IMR-90 (cell line): Measurements from ENCODE around the gene MPG. TPM values are rescaled to one million over a fixed set of nuclear protein-coding genes. Genes with fewer than 3 reads are reported as not detected.
A peak's percentile ranks its signal among the peaks of the same experiment; 100 is the strongest.

ENCODE experiments used
- ATAC-seq: fragments of 200-7000 bp; cut with Tn5 transposase; 2 replicates; pipeline ENCODE4 v1.9.1; 2020; ENCODE audit warnings: low read depth, mild to moderate bottlenecking, moderate library complexity
- BruUV-seq: library from RNA; stranded (reverse); fragments of 400-500 nt; replicated peaks from 2 replicates; lab custom pipeline; 2021; lab: Mats Ljungman, UMichigan
- CTCF ChIA-PET: fragments of 300-600 bp; formaldehyde crosslinking; extraction: SDS; loops from one replicate; lab custom pipeline; 2021; ENCODE audit warnings: antibody characterized with exemption; lab: Yijun Ruan, JAX
- POLR2A ChIA-PET: fragments of 300-600 bp; sonication (Branson Sonifier 250); formaldehyde crosslinking; loops from one replicate; lab custom pipeline; 2022; ENCODE audit warnings: antibody characterized with exemption; ENCODE audit not compliant: unreplicated experiment; lab: Charles Lee
- DNase-seq: peaks from one replicate; pipeline ENCODE4 v3.0.0; 2013
- H2AFZ ChIP-seq: replicated peaks from 2 replicates; pipeline ENCODE3; 2013; ENCODE audit warnings: low read length, mild to moderate bottlenecking; ENCODE audit not compliant: poor library complexity
- H2AK5ac ChIP-seq: 2 replicates; pipeline ENCODE4 v1.6.1; 2013; ENCODE audit warnings: low read depth, low read length, inconsistent platforms
- H2AK9ac ChIP-seq: replicated peaks from 2 replicates; pipeline ENCODE3; 2013; ENCODE audit warnings: mild to moderate bottlenecking, low read depth, low read length, moderate library complexity; ENCODE audit not compliant: poor library complexity
- H2BK120ac ChIP-seq: 2 replicates; pipeline ENCODE4 v1.6.1; 2013; ENCODE audit warnings: low read depth, low read length, inconsistent platforms
- H2BK15ac ChIP-seq: 3 replicates; pipeline ENCODE4 v1.6.1; 2013; ENCODE audit warnings: low read depth, low read length, inconsistent platforms
- H2BK20ac ChIP-seq: 2 replicates; pipeline ENCODE4 v1.6.1; 2013; ENCODE audit warnings: low read depth, mild to moderate bottlenecking, inconsistent platforms, low read length, moderate library complexity
- H2BK5ac ChIP-seq: 2 replicates; pipeline ENCODE4 v1.6.1; 2013; ENCODE audit warnings: mild to moderate bottlenecking, low read depth, low read length, inconsistent platforms; ENCODE audit not compliant: poor library complexity, severe bottlenecking
- H3K14ac ChIP-seq: replicated peaks from 2 replicates; pipeline ENCODE4 v1.6.1; 2013; ENCODE audit warnings: low read depth, low read length, inconsistent platforms
- H3K18ac ChIP-seq: 2 replicates; pipeline ENCODE4 v1.6.1; 2013; ENCODE audit warnings: low read depth, low read length, control low read depth
- H3K23ac ChIP-seq: 2 replicates; pipeline ENCODE4 v1.6.1; 2013; ENCODE audit warnings: low read depth, low read length, inconsistent platforms
- H3K27ac ChIP-seq: 2 replicates; pipeline ENCODE4 v1.5.1; 2013; ENCODE audit warnings: mild to moderate bottlenecking, control low read depth, low read length; ENCODE audit not compliant: insufficient read depth
- H3K27me3 ChIP-seq: 2 replicates; pipeline ENCODE4 v1.6.1; 2013; ENCODE audit warnings: low read length; ENCODE audit not compliant: control insufficient read depth, insufficient read depth
- H3K36me3 ChIP-seq: 2 replicates; pipeline ENCODE4 v1.6.1; 2013; ENCODE audit warnings: low read length, mixed read lengths; ENCODE audit not compliant: control insufficient read depth, insufficient read depth
- H3K4ac ChIP-seq: 2 replicates; pipeline ENCODE4 v1.6.1; 2013; ENCODE audit warnings: low read depth, low read length, inconsistent platforms
- H3K4me1 ChIP-seq: 2 replicates; pipeline ENCODE4 v1.6.1; 2013; ENCODE audit warnings: low read length, mixed read lengths; ENCODE audit not compliant: control insufficient read depth, insufficient read depth
- H3K4me2 ChIP-seq: 2 replicates; pipeline ENCODE4 v1.6.1; 2013; ENCODE audit warnings: low read depth, mild to moderate bottlenecking, control low read depth, low read length, moderate library complexity
- H3K4me3 ChIP-seq: 2 replicates; pipeline ENCODE4 v1.5.1; 2013; ENCODE audit warnings: low read depth, mild to moderate bottlenecking, control low read depth, low read length, moderate library complexity; ENCODE audit not compliant: insufficient read depth
- H3K56ac ChIP-seq: 2 replicates; pipeline ENCODE4 v1.6.1; 2013; ENCODE audit warnings: low read length, inconsistent platforms; ENCODE audit not compliant: insufficient read depth; ENCODE audit errors: extremely low read depth
- H3K79me1 ChIP-seq, 2 experiments: 2 replicates each; pipeline ENCODE4 v1.6.1; 2013; ENCODE audit warnings: low read length in 2 of 2, inconsistent platforms in 1 of 2, low read depth in 1 of 2
- H3K9ac ChIP-seq: 2 replicates; pipeline ENCODE4 v1.6.1; 2013; ENCODE audit warnings: low read depth, low read length, control low read depth
- H3K9me1 ChIP-seq: 2 replicates; pipeline ENCODE4 v1.6.1; 2013; ENCODE audit warnings: low read length, inconsistent platforms; ENCODE audit not compliant: insufficient read depth
- H3K9me3 ChIP-seq: 2 replicates; pipeline ENCODE4 v1.6.1; 2013; ENCODE audit warnings: low read length; ENCODE audit not compliant: control insufficient read depth, insufficient read depth
- H4K20me1 ChIP-seq: 2 replicates; pipeline ENCODE4 v1.6.1; 2013; ENCODE audit warnings: low read length, inconsistent platforms; ENCODE audit not compliant: insufficient read depth
- H4K5ac ChIP-seq: 2 replicates; pipeline ENCODE4 v1.6.1; 2013; ENCODE audit warnings: mild to moderate bottlenecking, low read depth, low read length, control low read depth
- H4K8ac ChIP-seq, 2 experiments: 2 replicates each; pipeline ENCODE4 v1.6.1; 2013; ENCODE audit warnings: low read depth in 2 of 2, low read length in 2 of 2, control low read depth in 1 of 2, inconsistent platforms in 1 of 2
- H4K91ac ChIP-seq: 2 replicates; pipeline ENCODE4 v1.6.1; 2013; ENCODE audit warnings: low read depth, low read length, inconsistent platforms; ENCODE audit not compliant: insufficient read depth
- BHLHE40 ChIP-seq: fragments of 150-350 bp; IDR thresholded peaks from 2 replicates; pipeline ENCODE4 v1.6.1; 2016; ENCODE audit warnings: mild to moderate bottlenecking, low read depth, low read length
- CEBPB ChIP-seq: IDR thresholded peaks from 2 replicates; pipeline ENCODE4 v1.6.1; 2012; ENCODE audit warnings: low read depth, low read length, improper control_type of control experiment
- CHD1 ChIP-seq: IDR thresholded peaks from 2 replicates; pipeline ENCODE4 v1.6.1; 2012; ENCODE audit warnings: low read depth, low read length, improper control_type of control experiment
- FOS ChIP-seq: fragments of 150-350 bp; IDR thresholded peaks from 2 replicates; pipeline ENCODE4 v1.6.1; 2016; ENCODE audit warnings: low read depth, low read length
- MAFK ChIP-seq: IDR thresholded peaks from 2 replicates; pipeline ENCODE4 v1.6.1; 2012; ENCODE audit warnings: low read depth, low read length, improper control_type of control experiment
- MAZ ChIP-seq: IDR thresholded peaks from 2 replicates; pipeline ENCODE4 v1.6.1; 2012; ENCODE audit warnings: low read depth, mild to moderate bottlenecking, low read length, improper control_type of control experiment, moderate library complexity, borderline replicate concordance
- MXI1 ChIP-seq: IDR thresholded peaks from 2 replicates; pipeline ENCODE4 v1.6.1; 2012; ENCODE audit warnings: low read depth, mild to moderate bottlenecking, low read length, moderate library complexity, borderline replicate concordance
- NFE2L2 ChIP-seq: fragments of 150-350 bp; IDR thresholded peaks from 2 replicates; pipeline ENCODE4 v1.6.1; 2016; ENCODE audit warnings: low read depth, mild to moderate bottlenecking, low read length
- POLR2A ChIP-seq: IDR thresholded peaks from 2 replicates; pipeline ENCODE4 v1.6.1; 2012; ENCODE audit warnings: mild to moderate bottlenecking, low read depth, low read length
- RAD21 ChIP-seq: IDR thresholded peaks from 2 replicates; pipeline ENCODE4 v1.6.1; 2012; ENCODE audit warnings: low read length, improper control_type of control experiment
- RCOR1 ChIP-seq: IDR thresholded peaks from 2 replicates; pipeline ENCODE4 v1.6.1; 2012; ENCODE audit warnings: mild to moderate bottlenecking, low read length, improper control_type of control experiment; ENCODE audit not compliant: insufficient replicate concordance
- RFX5 ChIP-seq: IDR thresholded peaks from 2 replicates; pipeline ENCODE4 v1.8.0; 2012; ENCODE audit warnings: low read depth, mild to moderate bottlenecking, low read length, moderate library complexity
- SMC3 ChIP-seq: fragments of 150-350 bp; IDR thresholded peaks from 2 replicates; pipeline ENCODE4 v1.6.1; 2016; ENCODE audit warnings: low read depth, mild to moderate bottlenecking, antibody characterized with exemption, low read length, moderate library complexity
- WGBS, 2 experiments: methylation state at CpG; one replicate each; pipeline versions ENCODE4 v1.1.5 to v1.1.7; 2013; ENCODE audit warnings: missing lambda C conversion rate in 2 of 2; ENCODE audit not compliant: insufficient read length in 1 of 2; ENCODE audit errors: extremely low coverage in 2 of 2; 5-methylcytosine and 5-hydroxymethylcytosine counted together
- dilution Hi-C: fragments of 300-500 bp; cut with HindIII; formaldehyde crosslinking; loops from one replicate; pipeline ENCODE4 v1.14.3; 2018; ENCODE audit warnings: low sequenced_read_pairs; ENCODE audit not compliant: unreplicated experiment
- in situ Hi-C: fragments of 300-500 bp; cut with MboI; formaldehyde crosslinking; loops from 3 replicates; pipeline ENCODE4 v1.14.3; 2019; ENCODE audit warnings: low sequenced_read_pairs, inconsistent platforms, mixed read lengths
- intact Hi-C: fragments of 100-400 bp; cut with micrococcal nuclease; formaldehyde crosslinking; loops from 2 replicates; pipeline ENCODE4 v1.10.0; 2022
- polyA plus RNA-seq, 3 experiments: library from polyadenylated mRNA; depleted of rRNA; stranded (reverse); fragments of >200 nt; gene quantifications; 2 replicates each; pipeline ENCODE4 v1.2.3, GENCODE V29; 2012; ENCODE audit warnings: low replicate concordance in 1 of 3
- total RNA-seq: library from RNA; depleted of rRNA; stranded (reverse); fragments of >200 nt; gene quantifications from 2 replicates; pipeline ENCODE4 v1.2.3, GENCODE V29; 2012
- TF ChIP-seq, protein P1 (sequence below): fragments of 150-350 bp; IDR thresholded peaks from 2 replicates; pipeline ENCODE4 v1.6.1; 2017; ENCODE audit warnings: mild to moderate bottlenecking, antibody characterized with exemption, low read length, low read depth
- TF ChIP-seq, protein P2 (sequence below): conservative IDR thresholded peaks from 2 replicates; pipeline ENCODE4 v1.5.1; 2012; ENCODE audit warnings: mild to moderate bottlenecking, low read depth, low read length, improper control_type of control experiment

The MPG gene
- total and polyA plus RNA-seq, 2 of the 4 experiments (the other 2 are of a cell fraction) = 66.7 to 135 TPM

DNA sequence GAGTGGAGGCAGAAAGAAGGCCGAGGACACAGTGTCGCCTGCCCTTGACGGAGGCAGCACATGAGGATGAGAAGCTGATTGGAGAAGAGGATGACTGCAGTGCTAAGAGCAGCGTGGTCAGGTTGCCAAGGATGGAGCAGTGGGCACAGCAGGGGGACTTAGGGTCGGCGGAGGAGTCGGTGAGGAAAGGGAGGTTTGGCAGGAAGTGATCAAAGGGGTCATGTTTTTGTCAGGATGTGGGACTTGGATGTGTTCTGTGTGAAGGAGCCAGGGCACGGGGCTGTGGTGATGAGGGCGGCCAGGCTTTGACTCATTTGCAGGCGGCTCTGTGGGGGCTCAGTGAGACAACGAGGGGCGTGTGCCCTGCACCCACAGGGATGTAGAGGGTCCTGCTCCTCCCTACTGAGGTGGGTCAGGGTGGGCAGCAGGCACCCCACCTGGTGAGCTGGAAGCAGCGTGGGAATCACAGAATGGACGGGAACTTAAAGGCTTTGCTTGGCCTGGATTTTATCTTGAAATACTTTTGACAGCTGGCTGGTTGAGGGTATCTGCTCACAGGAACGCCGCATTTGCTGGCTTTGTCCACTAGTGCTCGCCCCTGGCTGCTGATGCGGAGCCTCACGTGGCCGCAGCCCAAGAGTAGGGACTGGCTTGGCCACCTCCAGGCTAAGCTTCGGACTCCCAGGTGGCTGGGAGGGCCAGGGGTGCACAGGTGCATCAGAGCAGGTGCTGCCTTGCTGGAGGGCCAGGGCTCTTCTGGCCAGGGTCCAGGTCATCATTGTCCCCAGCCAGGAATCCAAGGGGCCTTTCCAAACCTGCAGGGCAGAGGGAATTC lies 6.0 kb downstream of the MPG start:
- dilution Hi-C loops (no loop called here), in situ Hi-C loops (no loop called here), intact Hi-C loops (loop anchor here (1.0 kb wide), 2 partner anchors 13 to 19 kb away; no protein-coding TSS in a partner anchor)
- peaks cover 16 to 72% of the 10 kb centered on the region in 2 experiments for H3K79me1 ChIP-seq
- ChIA-PET POLR2A (no interaction called here), CTCF (interaction anchor here (2.3 kb wide), 1 partner anchor 19 kb away, joined by 14 read pairs; no protein-coding TSS in a partner anchor)
- H3K14ac ChIP-seq = peak overlapping the region; percentile 50
- H3K23ac ChIP-seq = 0 out of 2 replicates have a peak overlapping the region, but pooled peaks have one; percentile 10
- peak overlapping the region in 1 of 2 experiments; percentile 38; a peak in 1 of 4 replicates for H4K8ac ChIP-seq
- peak overlapping the region; percentile 75 for H2BK120ac ChIP-seq
- H3K27ac ChIP-seq = peak overlapping the region; percentile 74
- H2AK5ac ChIP-seq = peak overlapping the region; percentile 93
- 70% methylated on average over 10 of the region's 21 CpGs; no CpG with 5 or more reads in 1 of the 2 experiments for WGBS, 2 experiments
- no peak overlapping the region for H3K56ac ChIP-seq
- no peak overlapping the region for H3K18ac ChIP-seq
- no peak overlapping the region for H4K5ac ChIP-seq
- no peak overlapping the region for H2BK15ac ChIP-seq
- peaks cover 24% of the 10 kb centered on the region for H3K4me1 ChIP-seq
- peaks cover 15% of the 10 kb centered on the region; the same call in 1 of the 2 replicates for H3K9me1 ChIP-seq
- no peak overlapping the region for H3K4me2 ChIP-seq
- H2BK20ac ChIP-seq = no peak overlapping the region
- no peaks in the 10 kb centered on the region for H3K27me3 ChIP-seq
- H3K9me3 ChIP-seq = no peaks in the 10 kb centered on the region
- ATAC-seq (peak; percentile 7), DNase-seq (peak; percentile 28)
- peaks cover 62% of the 10 kb centered on the region for H3K36me3 ChIP-seq
- H2AFZ ChIP-seq = peak overlapping the region; percentile 63
- H2AK9ac ChIP-seq = peak overlapping the region; percentile 93
- no peak overlapping the region for H3K9ac ChIP-seq
- BruUV-seq = no TSS peak
- H4K91ac ChIP-seq = peak overlapping the region; percentile 39
- H3K4ac ChIP-seq = peak overlapping the region; percentile 68
- H3K4me3 ChIP-seq = no peak overlapping the region
- H4K20me1 ChIP-seq = peaks cover 28% of the 10 kb centered on the region
- peak overlapping the region; percentile 76 for H2BK5ac ChIP-seq
- TF ChIP-seq FOS (no peak), NFE2L2 (no peak), MXI1 (no peak), RAD21 (no peak), POLR2A (no peak), RCOR1 (no peak), CHD1 (no peak), BHLHE40 (no peak), SMC3 (no peak), RFX5 (no peak), MAFK (no peak), MAZ (no peak), CEBPB (no peak)
- TF ChIP-seq, protein P1, sequence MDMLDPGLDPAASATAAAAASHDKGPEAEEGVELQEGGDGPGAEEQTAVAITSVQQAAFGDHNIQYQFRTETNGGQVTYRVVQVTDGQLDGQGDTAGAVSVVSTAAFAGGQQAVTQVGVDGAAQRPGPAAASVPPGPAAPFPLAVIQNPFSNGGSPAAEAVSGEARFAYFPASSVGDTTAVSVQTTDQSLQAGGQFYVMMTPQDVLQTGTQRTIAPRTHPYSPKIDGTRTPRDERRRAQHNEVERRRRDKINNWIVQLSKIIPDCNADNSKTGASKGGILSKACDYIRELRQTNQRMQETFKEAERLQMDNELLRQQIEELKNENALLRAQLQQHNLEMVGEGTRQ = no peak
- TF ChIP-seq, protein P2, sequence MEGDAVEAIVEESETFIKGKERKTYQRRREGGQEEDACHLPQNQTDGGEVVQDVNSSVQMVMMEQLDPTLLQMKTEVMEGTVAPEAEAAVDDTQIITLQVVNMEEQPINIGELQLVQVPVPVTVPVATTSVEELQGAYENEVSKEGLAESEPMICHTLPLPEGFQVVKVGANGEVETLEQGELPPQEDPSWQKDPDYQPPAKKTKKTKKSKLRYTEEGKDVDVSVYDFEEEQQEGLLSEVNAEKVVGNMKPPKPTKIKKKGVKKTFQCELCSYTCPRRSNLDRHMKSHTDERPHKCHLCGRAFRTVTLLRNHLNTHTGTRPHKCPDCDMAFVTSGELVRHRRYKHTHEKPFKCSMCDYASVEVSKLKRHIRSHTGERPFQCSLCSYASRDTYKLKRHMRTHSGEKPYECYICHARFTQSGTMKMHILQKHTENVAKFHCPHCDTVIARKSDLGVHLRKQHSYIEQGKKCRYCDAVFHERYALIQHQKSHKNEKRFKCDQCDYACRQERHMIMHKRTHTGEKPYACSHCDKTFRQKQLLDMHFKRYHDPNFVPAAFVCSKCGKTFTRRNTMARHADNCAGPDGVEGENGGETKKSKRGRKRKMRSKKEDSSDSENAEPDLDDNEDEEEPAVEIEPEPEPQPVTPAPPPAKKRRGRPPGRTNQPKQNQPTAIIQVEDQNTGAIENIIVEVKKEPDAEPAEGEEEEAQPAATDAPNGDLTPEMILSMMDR = no peak
